SH-SY5Y (cell line): ENCODE measurements around the gene VSIG10.

Experiments used
- GATA2 ChIP-seq: IDR thresholded peaks from 2 replicates; pipeline ENCODE4 v1.6.1; 2011; ENCODE audit warnings: mild to moderate bottlenecking, low read depth, low read length
- GATA3 ChIP-seq: IDR thresholded peaks from 2 replicates; pipeline ENCODE4 v1.6.1; 2011; ENCODE audit warnings: low read depth, mild to moderate bottlenecking, low read length, moderate library complexity

Gene VSIG10

DNA sequence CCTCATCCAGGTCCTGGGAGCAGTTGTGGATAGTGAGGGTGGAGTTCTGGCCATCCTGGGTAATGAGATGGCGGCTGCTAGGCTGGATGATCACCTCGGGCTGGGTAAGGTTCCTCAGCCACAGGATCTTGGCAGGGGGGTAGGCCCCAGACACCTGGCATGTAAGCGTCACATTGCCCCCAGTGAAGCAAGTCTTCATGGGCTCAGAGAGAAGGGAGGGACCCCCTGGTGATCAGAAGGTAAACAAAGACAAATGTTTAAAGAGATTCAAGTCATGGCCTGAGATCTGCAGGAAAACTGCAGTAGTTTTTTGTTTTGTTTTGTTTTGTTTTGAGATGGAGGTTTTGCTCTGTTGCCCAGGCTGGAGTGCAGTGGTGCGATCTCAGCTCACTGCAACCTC, 30.0 kb downstream of the VSIG10 start:
- TF ChIP-seq GATA2 (no peak), GATA3 (no peak)

DNA sequence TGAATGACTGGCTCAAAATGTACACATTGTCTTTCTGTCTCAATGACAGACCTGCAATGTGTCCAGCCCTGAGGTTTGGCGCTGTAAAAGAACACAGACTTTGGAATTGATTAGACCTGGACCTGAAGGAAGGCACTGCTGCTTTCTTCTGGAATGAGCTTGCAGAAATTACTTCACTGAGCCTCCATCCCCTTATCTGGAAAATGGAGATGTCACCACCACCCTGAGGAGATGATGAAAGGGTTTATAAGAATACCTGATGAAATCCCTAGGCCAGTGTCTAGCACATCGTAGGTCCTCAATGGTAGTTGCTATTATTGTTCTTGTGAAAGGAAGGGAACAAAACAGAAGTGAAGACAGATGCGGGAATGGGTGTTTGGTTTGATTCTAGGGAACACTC, 33.2 kb downstream of the VSIG10 start:
- TF ChIP-seq GATA2, result no peak

DNA sequence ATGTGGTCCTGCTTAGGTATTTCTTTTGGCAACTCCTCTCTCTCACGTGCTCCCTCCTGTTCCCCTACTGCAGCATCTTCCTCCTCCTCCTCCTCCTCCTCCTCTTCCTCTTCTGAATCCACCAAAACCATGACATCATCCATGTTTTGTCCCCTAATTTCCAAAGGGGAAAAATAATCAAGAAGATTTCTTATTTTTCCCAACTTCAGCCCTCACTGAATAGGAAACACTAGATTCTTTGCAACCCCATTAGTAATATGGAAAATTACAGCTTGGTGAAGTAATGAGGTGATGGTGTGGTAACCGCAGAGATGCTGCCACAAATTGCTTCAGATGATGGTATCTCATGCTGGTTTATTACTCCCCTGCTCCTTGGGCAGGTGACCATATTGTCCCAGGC, 35.4 kb downstream of the VSIG10 start:
- TF ChIP-seq GATA3, result no peak
- no peak for TF ChIP-seq GATA2

DNA sequence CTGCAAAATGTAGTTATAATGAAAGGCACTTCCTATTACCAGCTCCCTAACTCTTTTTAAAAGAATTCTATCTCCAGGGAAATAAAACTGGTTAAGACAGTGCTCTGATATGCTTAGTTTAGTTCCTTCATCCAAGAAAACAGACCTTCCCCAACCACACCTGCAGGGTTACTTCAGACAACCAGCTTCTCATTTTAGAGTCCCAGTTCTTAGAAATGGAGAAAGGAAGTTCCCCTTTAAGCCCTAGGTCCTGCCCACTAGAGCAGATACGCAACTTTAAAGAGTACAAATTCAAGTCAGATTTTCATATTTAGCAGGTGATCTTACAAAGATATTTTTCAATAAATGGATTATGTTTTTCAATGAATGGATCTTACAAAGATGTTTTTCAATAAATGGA, 38.4 kb downstream of the VSIG10 start:
- TF ChIP-seq GATA3 (no peak), GATA2 (no peak)

DNA sequence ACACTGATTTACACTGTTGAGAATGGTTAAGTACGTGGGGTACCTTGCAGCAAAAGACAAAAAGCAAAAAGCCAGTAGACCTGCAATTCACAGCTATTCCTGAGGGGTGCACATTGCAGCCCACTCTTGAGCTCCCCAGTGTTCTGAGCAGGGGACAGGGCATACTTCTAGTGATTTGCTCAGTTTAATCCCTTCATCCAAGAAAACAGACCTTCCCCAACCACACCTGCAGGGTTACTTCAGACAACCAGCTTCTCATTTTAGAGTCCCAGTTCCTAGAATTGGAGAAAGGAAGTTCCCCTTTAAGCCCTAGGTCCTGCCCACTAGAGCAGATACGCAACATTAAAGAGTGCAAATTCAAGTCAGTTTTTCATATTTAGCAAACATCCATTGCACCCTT, 39.2 kb downstream of the VSIG10 start:
- TF ChIP-seq GATA2, result no peak
- TF ChIP-seq GATA3, result no peak

DNA sequence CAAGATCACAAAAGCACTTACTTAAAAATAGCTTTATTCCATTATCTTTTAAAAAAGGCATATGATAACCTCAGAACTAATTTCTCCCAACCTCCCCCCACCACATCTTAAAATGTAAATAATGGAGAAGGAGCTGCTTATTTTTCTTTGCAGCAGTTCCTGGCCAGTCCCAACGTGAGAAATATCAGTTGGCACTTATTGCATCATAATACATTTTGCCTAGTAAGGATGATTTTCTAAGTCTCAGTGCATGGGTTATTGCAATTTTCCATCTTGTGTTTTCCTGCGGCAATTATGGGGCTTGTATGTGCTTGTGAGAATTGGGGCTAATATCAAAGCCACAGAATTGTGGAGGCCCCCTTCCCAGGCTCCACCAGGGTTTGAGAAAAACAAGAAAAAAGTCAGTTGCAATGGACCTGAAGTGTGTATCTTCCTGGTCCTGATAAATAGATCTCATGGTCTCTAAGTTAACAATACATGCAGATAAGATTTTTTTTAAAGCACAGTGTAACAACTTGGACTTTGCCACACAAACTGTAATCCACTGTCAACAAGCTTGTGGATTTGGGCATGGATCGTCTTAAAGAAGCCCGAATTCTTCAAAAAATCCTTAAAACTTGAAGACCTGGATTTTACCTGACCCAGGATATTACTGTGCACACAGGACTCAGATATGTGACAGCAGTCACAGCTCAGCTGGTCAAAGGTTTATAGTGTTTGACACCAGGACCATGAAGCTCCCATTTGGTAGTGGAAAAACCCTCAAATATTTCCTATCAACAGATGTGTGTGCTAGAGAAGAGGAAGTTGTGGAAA, 40.0 kb downstream of the VSIG10 start:
- TF ChIP-seq GATA2, result no peak
- TF ChIP-seq GATA3, result no peak

DNA sequence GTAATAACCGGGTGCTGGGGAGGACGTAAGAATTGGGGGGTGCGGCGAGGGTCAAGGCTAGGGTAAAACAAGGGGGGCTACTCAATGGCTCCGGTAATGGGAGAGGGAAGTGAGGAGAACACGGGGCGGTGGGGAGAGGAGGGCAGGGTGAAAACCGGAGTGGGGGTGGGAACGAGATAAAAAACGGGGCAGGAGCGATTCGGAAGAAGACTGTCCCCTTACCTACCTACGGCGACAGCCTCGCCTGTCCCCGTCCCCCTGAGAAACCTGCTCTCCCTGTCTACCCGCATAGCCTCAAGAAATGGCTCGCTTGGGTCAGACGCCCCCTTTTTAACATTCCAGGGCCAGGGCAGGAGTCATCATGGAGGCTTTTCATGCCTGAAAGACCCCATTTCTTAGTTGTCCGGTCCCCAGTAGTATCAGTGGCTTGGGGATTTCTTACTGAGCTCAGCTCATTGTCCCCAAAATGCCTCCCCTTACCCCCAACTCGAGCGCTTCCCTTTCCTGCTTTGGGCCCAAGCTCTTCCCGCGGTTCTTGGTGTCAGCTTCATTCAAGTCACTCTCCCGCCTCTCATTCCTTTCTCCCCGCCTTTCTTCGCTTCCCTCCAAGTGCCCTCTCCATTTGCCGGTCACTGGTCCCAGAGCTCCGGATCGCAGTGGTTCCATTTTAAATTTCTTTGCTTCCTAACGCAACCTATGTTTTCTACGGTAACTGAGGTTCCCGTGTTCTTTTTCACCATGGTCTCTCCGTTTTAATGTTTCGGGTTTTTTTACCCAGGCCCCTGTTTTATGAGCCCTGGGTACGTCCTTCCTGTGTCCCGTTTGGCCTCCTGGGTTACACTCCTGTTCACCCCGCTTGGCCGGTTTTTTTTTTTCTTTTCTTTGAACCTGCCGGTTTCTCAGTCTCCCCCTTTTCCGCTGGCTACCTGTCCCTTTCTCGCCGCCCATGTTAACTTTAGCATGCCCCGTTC, 41.7 kb downstream of the VSIG10 start:
- no peak for TF ChIP-seq GATA2
- TF ChIP-seq GATA3, result no peak

DNA sequence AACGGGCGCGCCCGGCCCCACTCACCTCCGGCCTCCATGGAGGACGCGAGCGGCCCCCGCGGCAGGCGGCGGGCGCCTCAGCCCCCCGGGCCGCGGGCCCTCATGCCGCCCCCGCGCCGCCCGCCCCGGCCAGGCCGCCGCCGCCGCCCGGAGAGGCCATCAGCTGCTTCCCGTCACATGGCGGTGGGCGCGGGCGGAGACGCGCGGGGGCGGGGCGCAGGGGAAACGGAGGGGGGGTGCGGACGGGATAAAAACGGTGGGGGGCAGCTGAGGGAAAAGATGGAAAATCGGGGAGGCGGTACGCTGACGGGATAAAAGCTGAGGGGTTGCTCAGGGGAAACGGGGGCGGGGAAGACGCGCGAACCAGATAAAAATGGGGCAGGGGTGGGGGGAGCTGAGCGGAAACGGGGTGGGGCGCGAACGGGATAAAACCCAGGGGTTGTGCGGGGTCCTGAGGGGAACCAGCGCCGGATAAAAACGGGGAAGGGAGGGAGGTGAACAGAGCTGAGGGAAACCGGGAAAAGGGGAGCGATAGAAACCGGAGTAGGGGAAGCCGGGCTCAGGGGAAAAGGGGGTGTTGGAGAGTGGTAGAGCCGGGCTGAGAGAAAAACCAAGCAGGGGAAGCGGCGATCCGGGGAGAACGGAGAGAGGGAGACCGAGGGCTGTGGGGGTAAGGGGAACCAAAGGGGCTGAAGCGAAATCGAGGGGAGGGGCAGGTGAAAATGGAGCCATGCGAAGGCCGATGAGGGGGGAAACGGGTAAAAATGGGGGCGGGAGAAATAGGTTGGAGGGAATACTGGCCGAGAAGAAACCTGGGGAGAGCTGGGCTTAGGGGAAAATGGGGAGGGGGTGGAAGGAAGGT, 42.6 kb downstream of the VSIG10 start, which contains the start of gene WSB2:
TSS of gene WSB2 (minus strand) at position 169 of the 862 bp plus-strand sequence. CDS start at position 38, 131 bp downstream.
- TF ChIP-seq GATA2 (no peak), GATA3 (no peak)

DNA sequence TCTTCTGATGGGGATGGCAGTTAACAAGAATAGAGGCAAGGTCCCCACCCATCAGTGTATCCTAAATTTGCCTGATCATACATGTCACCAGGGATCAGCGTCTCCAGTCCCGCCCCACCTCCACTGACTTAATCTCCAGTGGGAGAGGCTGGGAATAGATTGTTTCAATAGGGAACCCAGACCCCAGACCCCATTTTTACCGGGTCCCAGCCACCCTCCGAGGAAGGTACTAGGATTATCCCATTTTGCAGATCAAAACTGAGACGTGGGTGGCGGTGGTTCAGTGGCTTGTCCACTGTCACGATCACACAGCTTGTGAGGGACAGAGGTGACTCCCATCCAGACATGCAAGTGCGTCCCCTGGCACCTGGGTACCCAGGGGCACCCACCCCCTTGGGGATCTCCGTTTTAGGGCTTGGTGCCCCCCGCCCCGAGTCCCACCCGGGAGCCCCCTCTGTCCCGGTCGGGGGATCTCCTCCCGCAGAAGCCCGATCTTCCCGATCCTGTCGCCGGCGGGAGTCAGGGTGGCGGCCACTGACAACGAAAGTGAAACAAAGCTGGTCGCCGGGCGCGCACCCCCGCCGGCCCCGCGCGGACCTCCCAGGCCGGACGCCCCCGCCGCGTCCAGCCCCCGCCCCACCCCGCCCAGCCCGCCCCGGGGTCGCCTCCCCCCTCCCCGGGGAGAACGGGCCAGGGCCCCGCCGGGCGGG, 43.4 kb downstream of the VSIG10 start:
- no peak for TF ChIP-seq GATA2
- TF ChIP-seq GATA3, result no peak

DNA sequence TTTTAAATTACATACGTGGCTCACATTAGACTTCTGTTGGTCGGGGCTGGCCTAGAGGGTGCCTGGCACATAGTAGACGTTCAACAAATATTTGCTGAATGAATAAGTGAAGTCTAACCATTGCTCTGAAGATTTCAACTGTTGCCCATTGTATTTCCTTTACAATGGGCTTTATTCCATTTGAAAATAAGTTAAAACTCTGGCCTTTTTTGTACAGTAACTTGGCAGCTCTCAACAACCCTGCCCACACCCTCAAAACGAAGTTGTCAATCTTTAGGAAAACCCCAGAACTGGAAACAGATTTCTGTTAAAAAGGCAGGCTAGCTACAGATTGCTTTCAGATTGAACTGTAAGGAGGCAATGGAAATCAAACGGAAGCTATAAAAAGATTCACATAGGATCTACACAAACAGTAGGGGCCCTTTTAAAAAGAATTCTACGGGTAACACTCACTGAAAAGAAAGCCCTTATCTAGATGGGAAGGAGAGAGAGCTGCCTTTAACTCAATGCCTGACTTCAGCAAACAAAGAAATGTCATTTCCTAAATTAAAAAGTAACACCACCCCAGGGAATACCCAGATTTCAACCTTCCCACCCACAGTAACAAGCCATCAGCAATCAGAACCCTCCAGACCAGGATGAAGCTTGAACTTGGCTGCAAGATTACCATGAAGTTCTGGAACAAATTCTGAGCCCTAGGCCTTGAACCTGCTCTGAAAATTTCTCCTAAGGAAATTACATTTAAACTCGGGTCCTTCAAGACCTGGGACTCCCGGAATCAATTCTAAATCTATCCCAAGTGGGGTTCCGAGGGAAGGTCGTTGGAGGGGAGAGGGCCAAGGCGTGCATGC, 44.2 kb downstream of the VSIG10 start:
- TF ChIP-seq GATA3 (no peak), GATA2 (no peak)

DNA sequence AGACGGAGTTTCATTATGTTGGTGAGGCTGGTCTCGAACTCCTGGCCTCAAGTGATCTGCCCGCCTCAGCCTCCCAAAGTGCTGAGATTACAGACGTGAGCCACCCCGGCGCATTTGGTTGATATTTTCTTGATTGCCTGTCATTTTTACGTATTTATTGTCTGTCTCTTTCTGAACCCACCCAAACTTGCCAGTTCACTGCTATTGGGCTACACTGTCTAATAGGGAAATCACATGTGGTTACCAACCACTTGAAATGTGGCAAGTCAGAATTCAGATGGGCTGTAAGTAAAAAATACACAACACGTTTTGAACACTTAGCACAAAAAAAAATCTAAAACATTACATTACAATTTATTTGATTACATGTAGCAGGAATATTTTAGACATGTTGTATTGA, 44.9 kb downstream of the VSIG10 start:
- TF ChIP-seq GATA2 (no peak), GATA3 (no peak)

DNA sequence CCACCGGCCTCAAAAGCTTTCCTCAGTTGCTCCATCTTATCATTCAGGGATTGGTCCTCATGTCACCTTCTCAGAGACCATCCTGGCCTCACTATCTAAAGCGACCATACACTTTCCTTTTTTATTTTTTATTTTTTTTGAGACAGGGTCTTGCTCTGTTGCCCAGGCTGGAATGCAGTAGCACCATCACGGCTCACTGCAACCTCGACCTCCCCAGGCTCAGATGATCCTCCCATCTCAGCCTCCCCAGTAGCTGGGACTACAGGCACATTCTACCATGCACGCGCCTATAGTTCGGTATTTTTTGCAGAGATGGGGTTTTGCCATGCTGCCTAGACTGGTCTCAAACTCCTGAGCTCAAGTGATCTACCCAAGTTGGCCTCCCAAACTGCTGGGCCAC, 45.6 kb downstream of the VSIG10 start:
- TF ChIP-seq GATA2, result no peak
- no peak for TF ChIP-seq GATA3
